Activated CD4-positive, alpha-beta T cell treated with anti-CD3 and anti-CD28 coated beads for 24 hours (primary cell): Measurements from ENCODE around the gene PDGFRB.

ENCODE experiments used
- DNase-seq, 2 donors: peaks; one replicate each; pipeline ENCODE4 v3.0.0-alpha.2; 2020; ENCODE audit warnings: low read depth in 2 of 2

PDGFRB gene

DNA sequence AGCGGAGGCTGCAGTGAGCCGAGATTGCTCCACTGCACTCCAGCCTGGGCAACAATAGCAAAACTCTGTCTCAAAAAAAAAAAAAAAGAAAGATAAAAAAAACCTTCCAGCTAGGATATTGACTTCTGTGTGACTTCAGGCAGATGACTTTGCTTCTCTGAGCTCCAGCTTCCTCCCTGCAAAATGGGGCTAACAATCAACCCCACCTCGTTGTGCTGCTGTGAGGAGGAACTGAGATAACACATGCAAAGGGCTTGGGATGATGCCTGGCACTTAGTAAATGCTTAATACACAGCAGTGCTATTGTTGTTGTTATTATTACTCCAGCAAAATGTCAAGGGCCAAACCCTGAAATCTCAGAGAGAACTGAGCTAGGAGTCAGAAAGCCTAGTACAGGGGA, 7.4 kb upstream of the PDGFRB start:
- no peak for DNase-seq

- no peak for DNase-seq
These were observed 6.5 kb upstream of the PDGFRB start for GRCh38 chr5:150162142-150162513.

GRCh38 chr5:150161242-150162141, 5.8 kb upstream of the PDGFRB start:
- DNase-seq, result peak; percentile 67 to 69

GRCh38 chr5:150160448-150161081, 4.9 kb upstream of the PDGFRB start:
- no peak for DNase-seq

DNA sequence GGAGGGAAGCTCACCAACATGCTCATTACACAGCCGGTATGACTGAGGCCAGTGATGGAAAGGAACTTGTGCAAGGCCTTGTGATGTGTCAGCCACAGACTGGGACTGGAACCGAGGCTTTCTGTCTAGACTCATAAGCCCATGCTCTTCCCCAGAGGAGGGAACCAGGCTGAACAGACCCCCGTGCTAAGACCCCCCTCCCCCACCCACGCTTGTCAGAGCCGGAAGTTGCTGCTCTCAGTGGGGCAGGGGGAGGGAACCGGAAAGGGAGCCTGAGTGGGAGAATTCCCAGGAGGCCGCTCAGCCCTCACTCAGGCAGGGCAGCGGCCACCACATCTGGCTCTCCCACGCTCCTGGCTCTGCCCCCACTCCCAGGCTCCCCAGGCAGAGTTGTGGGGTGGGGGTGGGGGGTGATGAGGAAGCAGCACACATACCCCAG, 4.1 kb upstream of the PDGFRB start:
- no peak for DNase-seq

GRCh38 chr5:150159031-150159430, 3.4 kb upstream of the PDGFRB start:
- no peak for DNase-seq

DNA sequence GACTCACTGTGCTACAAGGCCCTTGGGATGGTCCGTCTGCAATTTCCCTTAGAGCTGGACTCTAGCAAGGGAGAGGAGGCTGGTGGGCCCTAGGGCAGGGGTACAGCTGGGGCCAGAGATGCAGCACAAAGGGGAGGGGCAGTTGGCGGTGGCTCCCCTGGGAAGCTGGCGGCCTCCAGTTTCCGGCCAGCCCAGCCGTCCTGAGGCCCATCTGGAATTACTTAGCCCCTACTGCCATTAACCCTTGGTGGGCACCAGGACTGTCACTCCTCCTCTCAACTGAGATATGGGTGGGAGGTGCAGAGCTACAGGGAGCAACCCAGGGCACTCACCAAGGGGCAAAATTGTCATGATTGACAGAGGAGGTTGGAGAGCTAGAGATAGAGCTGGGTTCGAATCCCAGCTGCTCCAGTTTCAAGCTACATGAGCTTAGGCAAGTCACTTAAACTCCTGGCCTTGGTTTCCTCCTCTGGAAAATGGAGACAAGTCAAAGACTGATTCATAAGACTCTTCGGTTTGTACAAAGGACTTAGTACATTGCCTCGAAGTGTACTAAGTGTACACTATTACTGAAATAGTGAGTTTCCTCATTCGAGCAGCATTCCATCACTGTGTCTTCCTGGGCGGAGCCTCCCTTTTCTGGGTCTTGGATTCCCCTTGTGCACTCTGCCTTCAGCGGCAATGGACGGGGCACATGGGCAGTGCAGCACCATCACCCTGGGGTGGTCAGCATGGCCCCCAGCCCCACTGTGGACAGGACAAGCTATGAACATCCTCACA, 2.7 kb upstream of the PDGFRB start:
- no peak for DNase-seq

DNA sequence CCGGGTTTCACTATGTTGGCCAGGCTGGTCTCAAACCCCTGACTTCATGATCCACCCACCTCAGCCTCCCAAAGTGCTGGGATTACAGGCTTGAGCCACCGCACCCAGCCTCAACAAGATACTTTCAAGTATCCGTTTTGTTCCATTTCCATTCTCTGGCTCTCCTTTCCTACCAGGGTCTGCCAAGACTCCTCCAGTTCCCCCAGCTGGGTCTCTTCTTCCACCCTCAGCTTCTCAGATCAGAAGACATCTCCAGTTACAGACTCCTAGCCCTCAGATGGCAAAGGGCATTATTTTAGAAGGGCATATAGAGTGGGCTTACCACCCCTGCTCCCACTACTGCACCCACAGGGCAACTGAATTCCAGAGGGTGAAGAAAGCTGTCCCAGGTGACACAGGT, 1.5 kb upstream of the PDGFRB start:
- no peak for DNase-seq

DNA sequence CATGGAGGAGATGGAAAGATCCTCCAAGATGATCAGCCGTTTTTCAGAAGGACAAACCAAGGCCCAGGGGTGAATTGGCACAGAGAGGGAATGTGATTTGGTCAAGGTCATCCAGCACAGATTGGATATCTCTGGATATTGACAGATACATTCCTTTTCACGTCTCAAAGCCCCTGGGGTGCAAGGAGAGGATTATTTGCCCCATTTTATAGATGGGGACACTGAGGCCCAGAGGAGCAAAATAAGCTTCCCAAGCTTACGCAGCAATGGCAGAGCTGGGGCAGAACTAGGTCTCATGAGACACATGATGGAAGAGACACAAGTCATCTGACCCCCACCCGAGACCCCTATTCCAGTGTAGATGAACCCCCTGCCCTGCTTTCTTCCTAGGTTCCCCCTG, 895 bp upstream of the PDGFRB start:
- DNase-seq, result no peak

GRCh38 chr5:150156027-150156368, 353 bp upstream of the PDGFRB start:
- DNase-seq, result no peak

- no peak for DNase-seq
These were observed 972 bp downstream of the PDGFRB start for GRCh38 chr5:150154618-150155128.

DNA sequence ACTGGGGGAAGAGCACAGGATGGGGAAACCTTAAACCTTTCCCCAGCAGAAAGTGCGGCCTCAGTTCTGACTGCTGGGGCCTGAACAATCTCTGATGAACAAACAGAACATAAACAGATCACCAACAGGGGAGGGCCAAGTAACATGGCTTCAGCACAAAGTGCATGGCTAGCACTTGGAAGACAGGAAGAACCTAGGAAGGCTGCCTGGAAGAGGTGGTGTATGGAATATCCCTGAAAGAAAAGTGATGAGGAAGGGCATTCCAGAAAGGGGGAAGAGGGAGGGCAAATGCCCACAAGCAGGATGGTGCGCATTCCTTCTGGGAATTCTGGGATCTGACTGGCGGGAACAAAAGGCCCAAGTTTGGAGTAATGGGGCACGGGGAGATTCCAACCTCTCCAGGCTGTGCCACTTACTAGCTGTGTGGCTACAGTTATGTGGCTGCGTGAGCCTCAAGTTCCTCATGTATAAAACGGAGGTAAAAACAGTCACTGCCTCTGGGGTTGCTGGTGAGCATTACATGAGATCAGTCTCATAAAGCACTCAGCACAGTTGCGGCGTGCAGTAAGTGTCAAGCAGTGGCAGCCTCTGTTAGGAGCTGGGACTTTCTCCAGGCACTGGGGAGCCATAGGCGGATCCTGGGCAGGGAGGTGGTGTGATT, 1.6 kb downstream of the PDGFRB start:
- no peak for DNase-seq

- DNase-seq, result no peak
These were observed 2.2 kb downstream of the PDGFRB start for GRCh38 chr5:150153483-150153882.

DNA sequence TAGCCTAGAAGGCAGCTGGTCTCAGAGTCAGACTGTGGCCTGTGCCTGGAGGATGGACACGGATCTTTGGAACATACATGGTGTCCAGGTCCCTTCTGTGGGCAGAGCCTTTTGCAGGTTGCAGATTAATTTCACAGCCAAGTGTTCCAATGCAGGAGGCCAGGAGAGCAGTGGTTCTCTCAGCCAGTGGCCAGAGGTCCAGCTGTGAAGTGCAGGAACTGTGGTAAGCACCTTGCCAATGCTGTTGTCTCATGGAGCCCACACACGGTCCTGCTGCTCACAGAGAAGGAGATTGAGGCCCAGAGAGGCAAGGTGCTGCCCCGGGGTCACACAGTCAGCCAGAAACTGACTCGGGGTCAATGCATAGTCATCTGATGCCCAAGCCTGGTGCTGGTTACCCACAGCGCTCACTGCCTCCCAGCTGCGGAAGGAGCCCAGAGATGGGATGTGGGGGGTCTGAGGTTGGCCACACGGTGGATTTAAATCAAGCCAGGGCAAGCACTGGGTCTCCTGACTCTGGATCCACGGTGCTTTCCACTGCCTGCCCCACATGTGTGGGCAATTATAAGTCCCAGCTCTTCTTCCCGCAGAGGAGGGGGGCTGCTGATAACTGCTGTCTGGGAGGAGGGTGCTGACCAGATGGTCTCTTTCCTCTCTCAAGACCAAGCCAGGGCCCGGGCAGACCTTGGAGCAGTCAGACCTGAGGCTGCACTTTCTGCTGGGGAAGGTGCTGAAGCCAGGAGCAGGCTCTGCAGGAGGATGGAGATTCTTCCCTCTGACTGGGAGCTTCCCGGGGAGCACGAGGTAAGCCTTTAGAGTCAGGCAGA, 2.8 kb downstream of the PDGFRB start:
- DNase-seq, result no peak

GRCh38 chr5:150149618-150150017, 6.0 kb downstream of the PDGFRB start:
- no peak for DNase-seq

- no peak for DNase-seq
These were observed 7.3 kb downstream of the PDGFRB start for GRCh38 chr5:150148117-150148927.

GRCh38 chr5:150147670-150148069, 8.0 kb downstream of the PDGFRB start:
- DNase-seq, result no peak

- no peak for DNase-seq
These were observed 8.6 kb downstream of the PDGFRB start for GRCh38 chr5:150146862-150147601.

DNA sequence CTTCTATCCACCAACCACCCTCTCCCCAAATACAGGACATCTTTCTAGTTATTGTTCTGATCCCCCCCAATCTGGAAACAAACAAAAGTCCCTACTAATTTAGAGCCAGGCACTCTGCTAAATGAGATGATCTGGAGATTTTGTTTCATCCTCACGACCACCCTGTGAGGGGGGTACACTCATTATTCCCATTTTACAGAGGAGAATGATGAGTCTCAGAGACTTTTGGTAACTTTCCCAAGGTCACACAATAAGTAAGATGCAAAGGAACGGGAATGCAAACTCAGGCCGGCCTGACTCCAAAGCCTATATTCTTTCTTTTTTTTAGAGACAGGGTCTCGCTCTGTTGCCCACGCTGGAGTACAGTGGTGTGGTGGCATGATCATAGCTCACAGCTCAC, 9.4 kb downstream of the PDGFRB start:
- no peak for DNase-seq
